ENCODE data around the gene ATP5F1D.

The ATP5F1D gene

GRCh38 chr19:1214862-1215731 is 26.5 kb upstream of the ATP5F1D start:
- H3K4me3 ChIP-seq (ENCODE audit: low read depth, low read length) = no peak overlapping the region
- no peak for DNase-seq
- no peaks in the 10 kb centered on the region for H3K9me3 ChIP-seq (ENCODE audit: severe bottlenecking)
- TF ChIP-seq CTCF (IDR thresholded peaks at IDR 0.05; ENCODE audit: low read depth, low read length) = no peak
- no peaks in the 10 kb centered on the region for H3K27me3 ChIP-seq (ENCODE audit: insufficient read depth, low read depth, severe bottlenecking)
- H3K36me3 ChIP-seq = peaks cover 47% of the 10 kb centered on the region
- no peak overlapping the region for H3K27ac ChIP-seq

GRCh38 chr19:1216756-1217155 is 24.8 kb upstream of the ATP5F1D start:
- Histone ChIP-seq H3K9me3 (ENCODE audit: severe bottlenecking) (no peaks in the 10 kb centered on the region), H3K27ac (no peak overlapping the region)

GRCh38 chr19:1217366-1217765 is 24.2 kb upstream of the ATP5F1D start:
- Histone ChIP-seq H3K4me3 (ENCODE audit: low read depth, low read length) (no peak overlapping the region), H3K36me3 (peaks cover 49% of the 10 kb centered on the region), H3K27me3 (ENCODE audit: insufficient read depth, low read depth, severe bottlenecking) (no peaks in the 10 kb centered on the region), H3K27ac (peak overlapping the region; percentile 23), H3K9me3 (ENCODE audit: severe bottlenecking) (no peaks in the 10 kb centered on the region)
- DNase-seq = no peak
- no peak for TF ChIP-seq CTCF (IDR thresholded peaks at IDR 0.05; ENCODE audit: low read depth, low read length)

More at GRCh38 chr19:1216756-1217155, 24.8 kb upstream of the ATP5F1D start:
- Histone ChIP-seq H3K4me3 (ENCODE audit: low read depth, low read length) (no peak overlapping the region), H3K27me3 (ENCODE audit: insufficient read depth, low read depth, severe bottlenecking) (no peaks in the 10 kb centered on the region), H3K36me3 (peaks cover 47% of the 10 kb centered on the region)
- no peak for TF ChIP-seq CTCF (IDR thresholded peaks at IDR 0.05; ENCODE audit: low read depth, low read length)
- DNase-seq = no peak

DNA sequence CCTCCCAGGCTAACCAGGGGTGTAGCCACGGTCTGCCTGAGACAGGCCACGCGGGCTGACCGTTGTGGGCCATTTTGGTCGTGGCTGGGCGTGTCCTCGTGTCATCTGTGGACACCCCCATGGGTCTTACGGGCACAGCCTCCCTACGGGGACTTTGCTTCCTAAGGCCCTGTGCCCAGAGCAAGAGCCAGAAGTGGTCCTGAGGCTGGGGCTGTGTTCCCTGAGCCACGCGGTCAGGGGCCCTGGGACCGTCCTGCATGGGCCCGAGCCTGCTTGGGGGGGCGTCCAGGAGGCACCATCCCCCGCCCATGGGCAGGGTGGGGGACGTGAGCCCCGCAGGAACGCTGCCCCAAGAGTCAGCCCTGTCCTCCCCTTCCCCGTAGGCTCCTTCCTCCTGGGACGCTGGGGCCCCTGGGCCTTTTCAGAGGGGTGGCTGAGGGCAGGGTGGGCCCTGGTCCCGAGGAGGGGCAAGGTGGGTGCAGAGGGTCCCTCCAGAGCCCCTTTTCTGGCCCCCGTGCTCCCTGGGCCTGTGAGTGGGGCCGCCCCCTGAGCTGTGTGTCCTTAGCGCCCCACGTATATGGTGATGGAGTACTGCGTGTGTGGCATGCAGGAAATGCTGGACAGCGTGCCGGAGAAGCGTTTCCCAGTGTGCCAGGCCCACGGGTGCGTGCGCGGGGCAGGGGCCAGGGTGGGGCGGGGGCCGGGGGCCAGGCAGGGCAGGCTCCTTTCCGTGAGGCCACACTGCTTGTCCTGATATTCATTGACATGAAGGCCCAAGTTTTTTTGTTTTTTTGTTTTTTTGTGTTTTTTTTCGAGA is 22.6 kb upstream of the ATP5F1D start:
- Histone ChIP-seq H3K27ac (no peak overlapping the region), H3K9me3 (ENCODE audit: severe bottlenecking) (no peaks in the 10 kb centered on the region), H3K27me3 (ENCODE audit: insufficient read depth, low read depth, severe bottlenecking) (no peaks in the 10 kb centered on the region), H3K36me3 (peaks cover 52% of the 10 kb centered on the region), H3K4me3 (ENCODE audit: low read depth, low read length) (no peak overlapping the region)
- no peak for DNase-seq
- TF ChIP-seq CTCF (IDR thresholded peaks at IDR 0.05; ENCODE audit: low read depth, low read length) = no peak

DNA sequence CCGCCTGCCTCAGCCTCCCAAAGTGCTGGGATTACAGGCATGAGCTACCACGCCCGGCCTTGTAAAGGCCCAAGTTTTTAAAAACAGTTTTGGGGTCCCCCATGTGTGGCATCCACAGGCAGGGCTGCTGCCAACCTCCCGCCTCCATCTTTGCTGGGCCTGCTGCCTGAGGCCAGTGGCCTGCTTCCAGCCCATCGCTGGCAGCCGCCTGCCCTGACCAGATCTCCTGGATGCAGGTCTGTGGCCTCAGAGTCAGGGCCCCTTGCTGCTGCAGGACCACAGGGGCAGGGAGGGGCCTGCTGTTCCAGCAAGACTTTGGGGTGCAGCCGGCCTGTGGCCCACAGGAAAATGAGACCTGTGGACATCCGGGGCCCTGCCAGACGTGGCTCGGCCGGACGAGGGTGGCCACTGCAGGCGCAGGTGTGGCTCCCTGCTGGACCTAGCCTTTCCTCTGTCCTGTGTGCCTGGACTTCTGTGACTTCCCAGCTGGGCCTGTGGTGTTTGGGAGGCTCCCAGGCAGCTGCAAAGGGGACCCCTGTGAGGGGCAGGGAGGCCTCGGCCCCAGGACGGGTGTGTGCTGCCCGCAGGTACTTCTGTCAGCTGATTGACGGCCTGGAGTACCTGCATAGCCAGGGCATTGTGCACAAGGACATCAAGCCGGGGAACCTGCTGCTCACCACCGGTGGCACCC is 21.6 kb upstream of the ATP5F1D start:
- peaks cover 55% of the 10 kb centered on the region for H3K36me3 ChIP-seq
- no peak for DNase-seq
- no peaks in the 10 kb centered on the region for H3K27me3 ChIP-seq (ENCODE audit: insufficient read depth, low read depth, severe bottlenecking)
- TF ChIP-seq CTCF (IDR thresholded peaks at IDR 0.05; ENCODE audit: low read depth, low read length) = no peak
- H3K4me3 ChIP-seq (ENCODE audit: low read depth, low read length) = no peak overlapping the region
- H3K27ac ChIP-seq = peak overlapping the region; percentile 52; the same call in 1 of the 2 replicates
- H3K9me3 ChIP-seq (ENCODE audit: severe bottlenecking) = no peaks in the 10 kb centered on the region

Data from WERI-Rb-1 (cell line).